Uterus (tissue), 4 donors: Measurements from ENCODE around the gene SYNGR3. TPM values are rescaled to one million over a fixed set of nuclear protein-coding genes. Genes with fewer than 3 reads are reported as not detected.

Experiments
- DNase-seq, 2 donors: peaks; one replicate each; pipeline ENCODE4 v3.0.0-alpha.2; 2019 to 2020
- H3K27ac ChIP-seq, 2 donors: fragments of 200-600 bp; sonication (generic); 1 replicate in 1 of 2; 2 replicates in 1 of 2; pipeline ENCODE4 v1.5.1; 2016 to 2018
- H3K27me3 ChIP-seq, 2 donors: fragments of 200-600 bp; sonication (generic); one replicate each; pipeline ENCODE4 v1.5.1; 2018 to 2019; ENCODE audit warnings: control low read depth in 1 of 2
- H3K36me3 ChIP-seq, 2 donors: fragments of 200-600 bp; sonication (generic); one replicate each; pipeline ENCODE4 v1.5.1; 2019; ENCODE audit warnings: control low read depth in 1 of 2
- H3K4me1 ChIP-seq, 2 donors: fragments of 200-600 bp; sonication (generic); one replicate each; pipeline ENCODE4 v1.5.1; 2018 to 2019; ENCODE audit warnings: control low read depth in 1 of 2
- H3K4me3 ChIP-seq, 2 donors: fragments of 200-600 bp; sonication (generic); 1 replicate in 1 of 2; 2 replicates in 1 of 2; pipeline ENCODE4 v1.5.1; 2018 to 2019; ENCODE audit warnings: mild to moderate bottlenecking in 1 of 2
- H3K9me3 ChIP-seq, 2 donors: fragments of 200-600 bp; sonication (generic); one replicate each; pipeline ENCODE4 v1.5.1; 2019; ENCODE audit warnings: control low read depth in 1 of 2
- POLR2A ChIP-seq, 2 donors: fragments of 450-650 bp; IDR thresholded peaks; one replicate each; pipeline ENCODE4 v1.6.1; 2016; ENCODE audit warnings: antibody characterized with exemption in 2 of 2, mild to moderate bottlenecking in 1 of 2, moderate library complexity in 1 of 2
- intact Hi-C: fragments of 100-400 bp; cut with DNase I; formaldehyde crosslinking; loops from one replicate; pipeline ENCODE4 v1.15.1; 2023; ENCODE audit warnings: low total_unique reads
- total RNA-seq, 4 donors: library from RNA; depleted of rRNA in 3 of 4; stranded (reverse); fragments of >200 nt in 3 of 4; gene quantifications; one replicate each; pipeline versions ENCODE4 v1.1.0 to v1.2.4, GENCODE V29; 2014 to 2023
- TF ChIP-seq, protein P1 (sequence below), 4 experiments: fragments of 200-600 bp in 2 of 4; fragments of 450-650 bp in 2 of 4; sonication (generic) in 2 of 4; IDR thresholded peaks; one replicate each; pipeline ENCODE4 v1.5.1; 2016 to 2019; ENCODE audit warnings: antibody characterized with exemption in 4 of 4, mild to moderate bottlenecking in 2 of 4, moderate library complexity in 1 of 4
- donor health status: DM: yes; HTN: yes; CAD: no.

The SYNGR3 gene
- total RNA-seq, 4 donors from 2014 or later = 1.5 TPM; not detected in 3

GRCh38 chr16:1999866-2000514, 10.2 kb downstream of the SYNGR3 start:
- no peak for DNase-seq
- TF ChIP-seq, protein P1, sequence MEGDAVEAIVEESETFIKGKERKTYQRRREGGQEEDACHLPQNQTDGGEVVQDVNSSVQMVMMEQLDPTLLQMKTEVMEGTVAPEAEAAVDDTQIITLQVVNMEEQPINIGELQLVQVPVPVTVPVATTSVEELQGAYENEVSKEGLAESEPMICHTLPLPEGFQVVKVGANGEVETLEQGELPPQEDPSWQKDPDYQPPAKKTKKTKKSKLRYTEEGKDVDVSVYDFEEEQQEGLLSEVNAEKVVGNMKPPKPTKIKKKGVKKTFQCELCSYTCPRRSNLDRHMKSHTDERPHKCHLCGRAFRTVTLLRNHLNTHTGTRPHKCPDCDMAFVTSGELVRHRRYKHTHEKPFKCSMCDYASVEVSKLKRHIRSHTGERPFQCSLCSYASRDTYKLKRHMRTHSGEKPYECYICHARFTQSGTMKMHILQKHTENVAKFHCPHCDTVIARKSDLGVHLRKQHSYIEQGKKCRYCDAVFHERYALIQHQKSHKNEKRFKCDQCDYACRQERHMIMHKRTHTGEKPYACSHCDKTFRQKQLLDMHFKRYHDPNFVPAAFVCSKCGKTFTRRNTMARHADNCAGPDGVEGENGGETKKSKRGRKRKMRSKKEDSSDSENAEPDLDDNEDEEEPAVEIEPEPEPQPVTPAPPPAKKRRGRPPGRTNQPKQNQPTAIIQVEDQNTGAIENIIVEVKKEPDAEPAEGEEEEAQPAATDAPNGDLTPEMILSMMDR (IDR thresholded peaks at IDR 0.05) = no peak
- no peak for TF ChIP-seq POLR2A (IDR thresholded peaks at IDR 0.05)
- intact Hi-C loops = no loop called here
- H3K4me3 ChIP-seq = no peak overlapping the region
- H3K36me3 ChIP-seq = no peaks in the 10 kb centered on the region
- no peak overlapping the region for H3K27ac ChIP-seq
- H3K4me1 ChIP-seq = peaks cover 0 to under 1% of the 10 kb centered on the region in 2 donors
- H3K27me3 ChIP-seq = no peaks in the 10 kb centered on the region
- H3K9me3 ChIP-seq = no peaks in the 10 kb centered on the region

DNA sequence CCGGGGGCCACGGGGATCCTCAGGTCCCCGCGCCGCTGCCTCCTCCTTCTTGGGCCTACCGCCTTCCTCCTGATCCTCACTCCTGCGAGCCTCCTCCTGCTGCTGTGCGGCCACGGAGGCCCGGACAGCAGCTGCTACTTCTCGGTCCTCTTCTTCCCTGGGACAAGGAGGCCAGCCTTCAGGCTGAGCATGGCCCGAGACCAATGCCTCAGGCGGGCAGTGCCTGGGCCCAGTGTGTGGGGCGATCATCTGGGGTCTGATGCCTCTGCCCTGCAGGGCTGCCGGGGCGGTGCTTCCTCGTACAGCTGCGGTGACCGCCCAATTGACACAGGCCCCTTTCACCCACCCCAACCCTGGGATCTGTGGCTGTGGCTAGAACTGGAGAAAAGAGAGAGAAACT, 11.3 kb downstream of the SYNGR3 start:
- intact Hi-C loops = no loop called here
- peaks cover 0 to 8% of the 10 kb centered on the region in 2 donors for H3K4me1 ChIP-seq
- no peak overlapping the region for H3K27ac ChIP-seq
- no peak for DNase-seq
- H3K36me3 ChIP-seq = no peaks in the 10 kb centered on the region
- H3K9me3 ChIP-seq = no peaks in the 10 kb centered on the region
- TF ChIP-seq, protein P1 (IDR thresholded peaks at IDR 0.05) = no peak
- TF ChIP-seq POLR2A (IDR thresholded peaks at IDR 0.05) = no peak
- H3K27me3 ChIP-seq = no peaks in the 10 kb centered on the region
- no peak overlapping the region for H3K4me3 ChIP-seq

DNA sequence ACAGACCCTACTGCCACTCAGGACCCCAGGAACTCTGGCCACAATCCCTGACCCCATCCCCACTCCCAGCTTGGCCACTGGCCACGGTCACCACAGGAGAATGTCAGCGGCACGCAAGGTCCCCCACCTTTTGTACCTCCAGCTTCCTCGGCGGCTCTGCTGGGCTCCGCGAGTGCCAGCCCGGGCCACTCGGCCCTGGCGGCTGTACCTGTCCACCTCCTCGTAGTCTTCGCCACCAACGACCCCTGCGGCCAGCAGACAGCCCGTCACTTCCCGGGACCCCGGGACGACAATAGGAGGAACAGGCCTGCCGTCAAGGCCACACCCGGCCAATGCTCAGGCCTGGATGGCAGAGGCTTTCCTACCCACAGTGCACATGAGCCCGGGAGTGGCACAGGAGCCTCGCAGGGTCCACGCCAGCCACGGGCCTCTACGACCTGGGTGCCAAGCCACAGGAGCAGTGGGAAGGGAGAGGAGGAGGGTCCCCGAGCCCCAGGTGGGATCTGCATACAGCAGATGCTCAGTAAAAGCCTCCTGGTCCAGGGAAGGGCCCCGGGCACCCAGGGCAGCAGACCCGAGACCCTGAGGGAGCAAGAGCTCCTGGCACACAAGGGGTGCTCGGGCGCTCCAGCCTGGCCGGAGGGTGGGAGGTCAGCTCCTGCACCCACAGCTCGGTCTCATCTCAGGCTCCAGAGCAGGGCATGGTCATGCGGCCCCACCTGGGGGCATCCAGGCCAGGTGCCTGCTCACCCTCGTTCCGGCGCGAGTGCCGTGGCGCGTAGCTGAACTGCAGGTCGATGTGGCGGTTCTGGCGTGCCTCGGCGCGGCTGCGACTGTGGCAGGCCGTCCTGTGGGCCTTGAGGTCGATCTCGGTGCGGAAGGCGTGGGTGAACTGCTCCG, 11.9 kb downstream of the SYNGR3 start:
- no peak for TF ChIP-seq POLR2A (IDR thresholded peaks at IDR 0.05)
- TF ChIP-seq, protein P1 (IDR thresholded peaks at IDR 0.05) = no peak
- no peak overlapping the region for H3K4me3 ChIP-seq
- H3K27ac ChIP-seq = no peak overlapping the region
- no peaks in the 10 kb centered on the region for H3K36me3 ChIP-seq
- DNase-seq = no peak
- H3K4me1 ChIP-seq = peaks cover 0 to 9% of the 10 kb centered on the region in 2 donors
- intact Hi-C loops = no loop called here
- no peaks in the 10 kb centered on the region for H3K9me3 ChIP-seq
- no peaks in the 10 kb centered on the region for H3K27me3 ChIP-seq

DNA sequence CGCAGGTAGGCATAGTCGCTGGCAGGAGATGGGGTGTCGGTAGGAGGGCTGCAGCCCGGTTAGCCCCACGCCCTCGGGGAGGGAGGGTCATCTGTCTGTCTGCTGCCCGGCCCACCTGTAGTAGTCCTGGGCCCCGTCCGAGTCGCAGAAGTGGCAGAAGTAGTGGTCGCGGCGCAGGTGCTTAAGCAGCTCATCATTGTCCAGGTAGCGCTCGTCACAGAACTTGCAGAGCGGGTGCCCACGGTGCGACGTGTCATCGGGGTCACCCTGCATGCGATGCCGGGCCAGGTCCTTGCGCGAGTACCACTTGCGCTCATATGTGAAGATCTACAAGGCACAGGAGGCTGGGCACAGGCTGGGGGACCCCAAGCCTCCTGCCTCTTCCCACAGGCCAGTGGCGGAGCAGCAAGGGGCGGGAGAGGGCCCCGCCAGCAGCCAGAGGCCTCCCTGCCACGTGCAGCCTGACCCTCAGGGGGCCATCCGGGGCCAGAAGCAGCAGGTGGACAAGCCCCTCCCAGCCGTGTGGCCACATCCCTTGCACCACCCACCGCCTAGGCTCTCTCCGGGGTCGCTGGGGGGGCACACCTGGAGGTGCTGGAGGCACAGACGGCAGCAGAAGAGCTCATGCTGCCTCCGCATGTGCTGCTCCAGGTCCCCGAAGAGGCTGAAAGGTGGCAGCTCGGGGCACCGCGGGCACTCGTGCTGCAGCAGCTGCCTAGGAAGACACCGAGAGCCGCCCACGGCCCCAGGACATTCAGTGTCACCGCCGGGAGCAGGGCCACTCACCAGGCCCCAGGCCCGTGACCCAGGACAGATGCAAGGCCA, 12.8 kb downstream of the SYNGR3 start:
- Histone ChIP-seq H3K27me3 (no peaks in the 10 kb centered on the region), H3K4me3 (no peak overlapping the region), H3K36me3 (no peaks in the 10 kb centered on the region), H3K4me1 (peaks cover 0 to 18% of the 10 kb centered on the region in 2 donors), H3K9me3 (no peaks in the 10 kb centered on the region), H3K27ac (no peak overlapping the region)
- intact Hi-C loops = no loop called here
- TF ChIP-seq POLR2A (IDR thresholded peaks at IDR 0.05) = no peak
- TF ChIP-seq, protein P1 (IDR thresholded peaks at IDR 0.05) = no peak
- no peak for DNase-seq
